Activated CD8-positive, alpha-beta memory T cell treated with anti-CD3 and anti-CD28 coated beads, Interleukin-2, amount 10 ng/mL, durations not matched to agents 7 days and 5 days (primary cell): Measurements from ENCODE around the gene VASH1. TPM values are rescaled to one million over a fixed set of nuclear protein-coding genes. Genes with fewer than 3 reads are reported as not detected.
"Not testable (repeated sequence)": the region's sequence is repeated elsewhere in the genome, so short reads cannot be mapped to it uniquely, and the experiment has no call there.

Experiments used
- ATAC-seq: fragments of 150-1000 bp; cut with Tn5 transposase; one replicate; pipeline ENCODE4 v1.10.0; 2021; ENCODE audit warnings: moderate library complexity
- CTCF ChIA-PET: fragments of 350-600 bp; sonication (Branson Sonifier 250); formaldehyde crosslinking; loops from one replicate; lab custom pipeline; 2021; ENCODE audit warnings: antibody characterized with exemption; lab: Charles Lee
- DNase-seq: peaks from one replicate; pipeline ENCODE4 v3.0.0-alpha.2; 2020
- H3K27ac Mint-ChIP-seq: one replicate; pipeline ENCODE4 v1.8.0; 2021; ENCODE audit warnings: mild to moderate bottlenecking, mixed read lengths
- H3K27me3 Mint-ChIP-seq: one replicate; pipeline ENCODE4 v1.8.0; 2021; ENCODE audit warnings: mixed read lengths
- H3K36me3 Mint-ChIP-seq: one replicate; pipeline ENCODE4 v1.8.0; 2021; ENCODE audit warnings: mild to moderate bottlenecking, mixed read lengths
- H3K4me1 Mint-ChIP-seq: one replicate; pipeline ENCODE4 v1.8.0; 2021; ENCODE audit warnings: mixed read lengths
- H3K4me3 Mint-ChIP-seq: one replicate; pipeline ENCODE4 v1.8.0; 2021; ENCODE audit warnings: mild to moderate bottlenecking, moderate library complexity, mixed read lengths
- H3K9me3 Mint-ChIP-seq: one replicate; pipeline ENCODE4 v1.8.0; 2022; ENCODE audit warnings: low read depth, mixed read lengths
- total RNA-seq, 2 experiments: library from RNA; stranded (reverse); gene quantifications; one replicate each; pipeline ENCODE4 v1.2.3, GENCODE V29; 2021

The VASH1 gene
- total RNA-seq, 2 experiments from 2014 or later: 3.3 to 8.1 TPM

GRCh38 chr14:76724651-76725550 is 36.4 kb upstream of the VASH1 start:
- DNase-seq: no peak
- Mint-ChIP-seq H3K9me3 (no peaks in the 10 kb centered on the region), H3K4me1 (peaks cover 4% of the 10 kb centered on the region), H3K27ac (no peak overlapping the region), H3K4me3 (no peak overlapping the region), H3K36me3 (no peaks in the 10 kb centered on the region), H3K27me3 (peaks cover 40% of the 10 kb centered on the region)
- ATAC-seq: no peak
- CTCF ChIA-PET: interaction anchor here (1.6 kb wide), 1 partner anchor 15 kb away, joined by 8 read pairs; no protein-coding TSS in a partner anchor

- no peak overlapping the region for H3K4me3 Mint-ChIP-seq
- ATAC-seq (no peak), DNase-seq (no peak)
- no peaks in the 10 kb centered on the region for H3K9me3 Mint-ChIP-seq
- H3K27ac Mint-ChIP-seq: no peak overlapping the region
- peaks cover 53% of the 10 kb centered on the region for H3K27me3 Mint-ChIP-seq
- H3K36me3 Mint-ChIP-seq: no peaks in the 10 kb centered on the region
- CTCF ChIA-PET: no interaction called here
- H3K4me1 Mint-ChIP-seq: no peaks in the 10 kb centered on the region
These were observed 34.7 kb upstream of the VASH1 start for GRCh38 chr14:76726551-76726970.

- no peaks in the 10 kb centered on the region for H3K4me1 Mint-ChIP-seq
- H3K27me3 Mint-ChIP-seq: peaks cover 53% of the 10 kb centered on the region
- H3K36me3 Mint-ChIP-seq: no peaks in the 10 kb centered on the region
- CTCF ChIA-PET: no interaction called here
- no peak overlapping the region for H3K27ac Mint-ChIP-seq
- ATAC-seq (no peak), DNase-seq (no peak)
- no peak overlapping the region for H3K4me3 Mint-ChIP-seq
- H3K9me3 Mint-ChIP-seq: no peaks in the 10 kb centered on the region
These were observed 33.9 kb upstream of the VASH1 start for GRCh38 chr14:76727384-76727783.

GRCh38 chr14:76727901-76728300 is 33.4 kb upstream of the VASH1 start:
- H3K27me3 Mint-ChIP-seq: peaks cover 53% of the 10 kb centered on the region
- DNase-seq (no peak), ATAC-seq (no peak)
- no peaks in the 10 kb centered on the region for H3K9me3 Mint-ChIP-seq
- CTCF ChIA-PET: no interaction called here
- H3K4me3 Mint-ChIP-seq: no peak overlapping the region
- H3K4me1 Mint-ChIP-seq: no peaks in the 10 kb centered on the region
- no peaks in the 10 kb centered on the region for H3K36me3 Mint-ChIP-seq
- H3K27ac Mint-ChIP-seq: no peak overlapping the region

GRCh38 chr14:76729258-76729657 is 32.0 kb upstream of the VASH1 start:
- ATAC-seq: no peak
- no peak overlapping the region for H3K4me3 Mint-ChIP-seq
- CTCF ChIA-PET: no interaction called here
- H3K36me3 Mint-ChIP-seq: no peaks in the 10 kb centered on the region
- H3K9me3 Mint-ChIP-seq: no peaks in the 10 kb centered on the region
- no peak overlapping the region for H3K27ac Mint-ChIP-seq
- H3K27me3 Mint-ChIP-seq: peaks cover 45% of the 10 kb centered on the region
- no peak for DNase-seq
- H3K4me1 Mint-ChIP-seq: no peaks in the 10 kb centered on the region

GRCh38 chr14:76729953-76730505 is 31.2 kb upstream of the VASH1 start:
- no peak for ATAC-seq

GRCh38 chr14:76734501-76734900 is 26.8 kb upstream of the VASH1 start:
- DNase-seq, H3K9me3 Mint-ChIP-seq, H3K4me1 Mint-ChIP-seq, ATAC-seq, H3K27ac Mint-ChIP-seq, H3K36me3 Mint-ChIP-seq, CTCF ChIA-PET, H3K4me3 Mint-ChIP-seq: not testable (repeated sequence)
- peaks cover 47% of the 10 kb centered on the region for H3K27me3 Mint-ChIP-seq

More at GRCh38 chr14:76729953-76730505, 31.2 kb upstream of the VASH1 start:
- peaks cover 37% of the 10 kb centered on the region for H3K27me3 Mint-ChIP-seq
- H3K4me3 Mint-ChIP-seq: no peak overlapping the region
- no peak for DNase-seq
- CTCF ChIA-PET: no interaction called here
- H3K4me1 Mint-ChIP-seq: no peaks in the 10 kb centered on the region
- H3K36me3 Mint-ChIP-seq: no peaks in the 10 kb centered on the region
- H3K9me3 Mint-ChIP-seq: no peaks in the 10 kb centered on the region
- H3K27ac Mint-ChIP-seq: no peak overlapping the region

- ATAC-seq (no peak), DNase-seq (no peak)
- H3K9me3 Mint-ChIP-seq: peaks cover 8% of the 10 kb centered on the region
- no peak overlapping the region for H3K27ac Mint-ChIP-seq
- H3K36me3 Mint-ChIP-seq: peaks cover 6% of the 10 kb centered on the region
- H3K27me3 Mint-ChIP-seq: peaks cover 48% of the 10 kb centered on the region
- CTCF ChIA-PET: no interaction called here
- H3K4me3 Mint-ChIP-seq: no peak overlapping the region
- H3K4me1 Mint-ChIP-seq: no peaks in the 10 kb centered on the region
These were observed 24.8 kb upstream of the VASH1 start for GRCh38 chr14:76736514-76736913.

- Mint-ChIP-seq H3K36me3 (peaks cover 7% of the 10 kb centered on the region), H3K9me3 (peaks cover 8% of the 10 kb centered on the region), H3K27me3 (peaks cover 64% of the 10 kb centered on the region), H3K27ac (no peak overlapping the region), H3K4me3 (no peak overlapping the region), H3K4me1 (no peaks in the 10 kb centered on the region)
- CTCF ChIA-PET: no interaction called here
- DNase-seq: no peak
- ATAC-seq: no peak
These were observed 20.2 kb upstream of the VASH1 start for GRCh38 chr14:76741074-76741473.

- Mint-ChIP-seq H3K36me3 (peaks cover 7% of the 10 kb centered on the region), H3K27ac (no peak overlapping the region), H3K9me3 (peaks cover 8% of the 10 kb centered on the region), H3K27me3 (peaks cover 59% of the 10 kb centered on the region), H3K4me3 (no peak overlapping the region), H3K4me1 (no peaks in the 10 kb centered on the region)
- CTCF ChIA-PET: no interaction called here
- no peak for DNase-seq
- ATAC-seq: no peak
These were observed 19.1 kb upstream of the VASH1 start for GRCh38 chr14:76742185-76742584.

- Mint-ChIP-seq H3K27me3 (peaks cover 56% of the 10 kb centered on the region), H3K27ac (no peak overlapping the region), H3K4me3 (no peak overlapping the region), H3K36me3 (peaks cover 7% of the 10 kb centered on the region), H3K4me1 (no peaks in the 10 kb centered on the region), H3K9me3 (peaks cover 8% of the 10 kb centered on the region)
- ATAC-seq: no peak
- DNase-seq: no peak
- CTCF ChIA-PET: no interaction called here
These were observed 18.3 kb upstream of the VASH1 start for GRCh38 chr14:76742966-76743365.

GRCh38 chr14:76752744-76753143 is 8.5 kb upstream of the VASH1 start:
- H3K36me3 Mint-ChIP-seq: no peaks in the 10 kb centered on the region
- no peak for DNase-seq
- no peaks in the 10 kb centered on the region for H3K9me3 Mint-ChIP-seq
- CTCF ChIA-PET: no interaction called here
- no peak for ATAC-seq
- H3K27me3 Mint-ChIP-seq: peaks cover 8% of the 10 kb centered on the region
- H3K4me3 Mint-ChIP-seq: no peak overlapping the region
- H3K27ac Mint-ChIP-seq: no peak overlapping the region
- H3K4me1 Mint-ChIP-seq: no peaks in the 10 kb centered on the region

GRCh38 chr14:76753541-76754198 is 7.6 kb upstream of the VASH1 start:
- ATAC-seq (no peak), DNase-seq (no peak)
- no peaks in the 10 kb centered on the region for H3K4me1 Mint-ChIP-seq
- CTCF ChIA-PET: no interaction called here
- H3K27me3 Mint-ChIP-seq: peaks cover 13% of the 10 kb centered on the region
- no peaks in the 10 kb centered on the region for H3K9me3 Mint-ChIP-seq
- no peaks in the 10 kb centered on the region for H3K36me3 Mint-ChIP-seq
- H3K27ac Mint-ChIP-seq: no peak overlapping the region
- H3K4me3 Mint-ChIP-seq: no peak overlapping the region
